SH-SY5Y (cell line): ENCODE results near the gene GIMAP8.

Experiments used
- GATA2 ChIP-seq: IDR thresholded peaks from 2 replicates; pipeline ENCODE4 v1.6.1; 2011; ENCODE audit warnings: mild to moderate bottlenecking, low read depth, low read length
- GATA3 ChIP-seq: IDR thresholded peaks from 2 replicates; pipeline ENCODE4 v1.6.1; 2011; ENCODE audit warnings: low read depth, mild to moderate bottlenecking, low read length, moderate library complexity

GIMAP8 gene

GRCh38 chr7:150450491-150451001 is at the start of gene GIMAP8:
GIMAP8 (plus strand) TSS chr7:150450630; CDS start chr7:150466699, 16,069 bp downstream.
- no peak for TF ChIP-seq GATA2
- TF ChIP-seq GATA3 = no peak

GRCh38 chr7:150400788-150401423 is 49.5 kb upstream of the GIMAP8 start:
- no peak for TF ChIP-seq GATA3
- TF ChIP-seq GATA2 = no peak

- no peak for TF ChIP-seq GATA3
- no peak for TF ChIP-seq GATA2
Measured at GRCh38 chr7:150401424-150401790, 49.0 kb upstream of the GIMAP8 start.

GRCh38 chr7:150401861-150402631 is 48.4 kb upstream of the GIMAP8 start:
- no peak for TF ChIP-seq GATA3
- no peak for TF ChIP-seq GATA2

- no peak for TF ChIP-seq GATA3
- TF ChIP-seq GATA2 = no peak
Measured at GRCh38 chr7:150402671-150403321, 47.6 kb upstream of the GIMAP8 start.

- no peak for TF ChIP-seq GATA2
- no peak for TF ChIP-seq GATA3
Measured at GRCh38 chr7:150403376-150404171, 46.9 kb upstream of the GIMAP8 start.

GRCh38 chr7:150404172-150404804 is 46.1 kb upstream of the GIMAP8 start:
- TF ChIP-seq GATA2 (no peak), GATA3 (no peak)

- no peak for TF ChIP-seq GATA2
- TF ChIP-seq GATA3 = no peak
Measured at GRCh38 chr7:150404805-150405583, 45.4 kb upstream of the GIMAP8 start.

- TF ChIP-seq GATA3 = no peak
- TF ChIP-seq GATA2 = no peak
Measured at GRCh38 chr7:150405584-150406311, 44.7 kb upstream of the GIMAP8 start.

- no peak for TF ChIP-seq GATA2
- TF ChIP-seq GATA3 = no peak
Measured at GRCh38 chr7:150406312-150406566, 44.2 kb upstream of the GIMAP8 start.

- TF ChIP-seq GATA2 (no peak), GATA3 (no peak)
Measured at GRCh38 chr7:150406567-150407421, 43.6 kb upstream of the GIMAP8 start.

- TF ChIP-seq GATA3 (no peak), GATA2 (no peak)
Measured at GRCh38 chr7:150407588-150408392, 42.6 kb upstream of the GIMAP8 start.
